Lower lobe of right lung (tissue), 2 donors: ENCODE results near the gene NPAS2. TPM values are rescaled to one million over a fixed set of nuclear protein-coding genes. Genes with fewer than 3 reads are reported as not detected.

Experiments used
- ATAC-seq, 2 donors: fragments of 200-7000 bp; cut with Tn5 transposase; one replicate each; pipeline ENCODE4 v1.9.1; 2020 to 2022; ENCODE audit warnings: mild to moderate bottlenecking in 2 of 2, moderate library complexity in 2 of 2
- DNase-seq: peaks from one replicate; pipeline ENCODE4 v3.0.0-alpha.2; 2020
- H3K27ac ChIP-seq: fragments of 200-600 bp; one replicate; pipeline ENCODE4 v1.8.0; 2022
- H3K27me3 ChIP-seq: fragments of 200-600 bp; one replicate; pipeline ENCODE4 v1.8.0; 2022; ENCODE audit warnings: low read depth
- H3K36me3 ChIP-seq: fragments of 200-600 bp; one replicate; pipeline ENCODE4 v1.8.0; 2022; ENCODE audit warnings: mild to moderate bottlenecking
- H3K4me1 ChIP-seq: fragments of 200-600 bp; one replicate; pipeline ENCODE4 v1.8.0; 2022
- H3K4me3 ChIP-seq: fragments of 200-600 bp; one replicate; pipeline ENCODE4 v1.8.0; 2022; ENCODE audit warnings: mild to moderate bottlenecking
- H3K9me3 ChIP-seq: fragments of 200-600 bp; one replicate; pipeline ENCODE4 v1.8.0; 2022
- intact Hi-C: fragments of 100-400 bp; cut with DNase I; formaldehyde crosslinking; loops from one replicate; pipeline ENCODE4 v1.11.0; 2022
- total RNA-seq: library from RNA; stranded (reverse); fragmentation: NEBNext Ultra II Directional; extraction: Animal tissue kit (Norgen Biotek cat#: 25700); gene quantifications from one replicate; pipeline ENCODE4 v1.2.1, GENCODE V29; 2021
- TF ChIP-seq, protein P1 (sequence below): fragments of 200-600 bp; IDR thresholded peaks from one replicate; pipeline ENCODE4 v1.8.0; 2022; ENCODE audit warnings: antibody characterized with exemption, mild to moderate bottlenecking
- donor health status: DM: no; HTN: yes; CAD: no; lungs with severe emphysema.

The NPAS2 gene
- total RNA-seq, 1 donor from 2014 or later: 10.1 TPM

DNA sequence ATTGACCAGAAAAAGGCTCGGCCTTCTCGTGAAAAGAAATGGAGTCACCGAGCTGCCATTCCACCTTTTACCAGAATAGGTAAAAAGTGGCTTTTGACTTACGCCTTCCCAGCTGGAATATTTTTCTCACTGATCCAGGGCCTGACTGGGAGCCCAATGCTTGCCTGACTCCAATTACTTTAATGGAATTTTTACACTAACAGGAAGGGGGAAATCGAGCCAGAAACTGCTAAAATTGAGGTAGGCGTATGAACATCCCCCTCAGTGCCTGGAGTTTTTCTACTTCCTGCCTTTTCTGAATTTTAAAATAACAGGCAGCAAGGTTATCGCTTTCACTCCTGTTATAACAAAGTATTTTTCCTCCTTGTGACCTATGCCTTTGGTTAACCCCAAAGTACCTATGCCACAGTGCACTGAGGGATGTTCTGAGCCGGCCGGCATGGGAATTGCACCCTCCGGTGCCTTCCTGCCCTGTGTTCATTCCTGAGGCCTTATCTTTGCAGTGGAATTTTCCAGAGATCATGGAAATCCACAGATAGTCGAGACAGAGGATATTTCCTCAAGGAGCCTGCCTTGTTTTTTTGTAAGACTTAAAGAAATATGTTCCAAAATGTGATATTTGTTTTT is 163.9 kb downstream of the NPAS2 start:
- Histone ChIP-seq H3K4me1 (no peaks in the 10 kb centered on the region), H3K27me3 (no peaks in the 10 kb centered on the region), H3K36me3 (peaks cover 9% of the 10 kb centered on the region), H3K27ac (no peak overlapping the region), H3K4me3 (no peak overlapping the region), H3K9me3 (no peaks in the 10 kb centered on the region)
- intact Hi-C loops: loop anchor here (10.0 kb wide), 1 partner anchor 259 kb away; no protein-coding TSS in a partner anchor
- DNase-seq (no peak), ATAC-seq (no peak)
- TF ChIP-seq, protein P1, sequence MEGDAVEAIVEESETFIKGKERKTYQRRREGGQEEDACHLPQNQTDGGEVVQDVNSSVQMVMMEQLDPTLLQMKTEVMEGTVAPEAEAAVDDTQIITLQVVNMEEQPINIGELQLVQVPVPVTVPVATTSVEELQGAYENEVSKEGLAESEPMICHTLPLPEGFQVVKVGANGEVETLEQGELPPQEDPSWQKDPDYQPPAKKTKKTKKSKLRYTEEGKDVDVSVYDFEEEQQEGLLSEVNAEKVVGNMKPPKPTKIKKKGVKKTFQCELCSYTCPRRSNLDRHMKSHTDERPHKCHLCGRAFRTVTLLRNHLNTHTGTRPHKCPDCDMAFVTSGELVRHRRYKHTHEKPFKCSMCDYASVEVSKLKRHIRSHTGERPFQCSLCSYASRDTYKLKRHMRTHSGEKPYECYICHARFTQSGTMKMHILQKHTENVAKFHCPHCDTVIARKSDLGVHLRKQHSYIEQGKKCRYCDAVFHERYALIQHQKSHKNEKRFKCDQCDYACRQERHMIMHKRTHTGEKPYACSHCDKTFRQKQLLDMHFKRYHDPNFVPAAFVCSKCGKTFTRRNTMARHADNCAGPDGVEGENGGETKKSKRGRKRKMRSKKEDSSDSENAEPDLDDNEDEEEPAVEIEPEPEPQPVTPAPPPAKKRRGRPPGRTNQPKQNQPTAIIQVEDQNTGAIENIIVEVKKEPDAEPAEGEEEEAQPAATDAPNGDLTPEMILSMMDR: no peak

GRCh38 chr2:100984892-100985307 is 165.0 kb downstream of the NPAS2 start:
- ATAC-seq (peak; percentile 73 to 81), DNase-seq (peak; percentile 88)
- TF ChIP-seq, protein P1: peak; percentile 90
- Histone ChIP-seq H3K27ac (no peak overlapping the region), H3K4me1 (no peaks in the 10 kb centered on the region), H3K27me3 (no peaks in the 10 kb centered on the region), H3K4me3 (no peak overlapping the region), H3K36me3 (peaks cover 9% of the 10 kb centered on the region), H3K9me3 (no peaks in the 10 kb centered on the region)
- intact Hi-C loops: loop anchor here (5.0 to 10.0 kb wide), 2 partner anchors 260 to 378 kb away; no protein-coding TSS in a partner anchor

- Histone ChIP-seq H3K36me3 (peaks cover 9% of the 10 kb centered on the region), H3K4me1 (no peaks in the 10 kb centered on the region), H3K9me3 (no peaks in the 10 kb centered on the region), H3K27ac (no peak overlapping the region), H3K27me3 (no peaks in the 10 kb centered on the region), H3K4me3 (no peak overlapping the region)
- ATAC-seq (no peak), DNase-seq (no peak)
- TF ChIP-seq, protein P1: no peak
- intact Hi-C loops: loop anchor here (5.0 to 10.0 kb wide), 2 partner anchors 261 to 379 kb away; no protein-coding TSS in a partner anchor
Observed at GRCh38 chr2:100986157-100986556, 166.2 kb downstream of the NPAS2 start.

DNA sequence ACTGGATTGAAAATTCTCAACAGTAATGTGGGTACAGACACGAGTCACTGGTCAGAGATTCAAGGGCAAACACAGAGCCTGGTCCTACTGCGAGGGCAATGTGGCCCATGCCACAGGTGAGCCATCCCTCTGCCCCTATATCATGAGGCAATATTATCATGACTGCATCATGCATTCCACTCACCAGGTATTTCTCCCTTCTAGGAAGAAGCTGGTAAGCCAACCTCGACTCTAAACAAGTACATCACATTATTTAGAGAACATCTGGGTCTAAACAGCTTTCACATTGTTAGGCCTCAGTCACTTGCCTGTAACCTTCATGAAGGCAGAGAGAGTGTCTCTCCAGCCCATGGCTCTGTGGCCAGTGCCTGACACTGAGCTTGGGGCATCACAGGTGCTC is 167.6 kb downstream of the NPAS2 start:
- H3K4me3 ChIP-seq: no peak overlapping the region
- H3K4me1 ChIP-seq: no peaks in the 10 kb centered on the region
- H3K36me3 ChIP-seq: peaks cover 6% of the 10 kb centered on the region
- H3K9me3 ChIP-seq: no peaks in the 10 kb centered on the region
- intact Hi-C loops: loop anchor here (5.0 to 10.0 kb wide), 2 partner anchors 263 to 380 kb away; no protein-coding TSS in a partner anchor
- H3K27me3 ChIP-seq: no peaks in the 10 kb centered on the region
- no peak overlapping the region for H3K27ac ChIP-seq
- TF ChIP-seq, protein P1: no peak
- ATAC-seq: no peak
- no peak for DNase-seq

GRCh38 chr2:100987974-100988373 is 168.0 kb downstream of the NPAS2 start:
- Histone ChIP-seq H3K4me3 (no peak overlapping the region), H3K27me3 (no peaks in the 10 kb centered on the region), H3K27ac (no peak overlapping the region), H3K36me3 (peaks cover 4% of the 10 kb centered on the region), H3K4me1 (no peaks in the 10 kb centered on the region), H3K9me3 (no peaks in the 10 kb centered on the region)
- ATAC-seq: no peak
- no peak for DNase-seq
- intact Hi-C loops: loop anchor here (5.0 to 10.0 kb wide), 2 partner anchors 263 to 381 kb away; no protein-coding TSS in a partner anchor
- TF ChIP-seq, protein P1: no peak
